Loucy (cell line): ENCODE data around the gene TMEM135.

Experiments used
- H2AFZ ChIP-seq: fragments of 200-600 bp; sonication (generic); 2 replicates; pipeline ENCODE4 v1.6.0; 2016; ENCODE audit warnings: antibody characterized with exemption, mild to moderate bottlenecking, low read length, moderate library complexity
- H3F3A ChIP-seq: fragments of 200-600 bp; 2 replicates; pipeline ENCODE4 v1.6.0; 2016; ENCODE audit warnings: antibody characterized with exemption, low read depth, mild to moderate bottlenecking
- H3K27me3 ChIP-seq: fragments of 200-600 bp; sonication (generic); 2 replicates; pipeline ENCODE4 v1.6.1; 2014; ENCODE audit warnings: low read length, mild to moderate bottlenecking; ENCODE audit not compliant: insufficient read depth, poor library complexity, severe bottlenecking
- H3K36me3 ChIP-seq: fragments of 200-600 bp; sonication (generic); 2 replicates; pipeline ENCODE4 v1.6.1; 2016; ENCODE audit warnings: low read length; ENCODE audit not compliant: insufficient read depth
- H3K4me1 ChIP-seq: fragments of 200-600 bp; sonication (generic); 2 replicates; pipeline ENCODE4 v1.5.1; 2014; ENCODE audit warnings: low read length, mild to moderate bottlenecking; ENCODE audit not compliant: insufficient read depth, poor library complexity, severe bottlenecking
- H3K4me2 ChIP-seq: fragments of 200-600 bp; sonication (generic); 2 replicates; pipeline ENCODE4 v1.6.0; 2014; ENCODE audit warnings: antibody characterized with exemption, low read length, low read depth, mild to moderate bottlenecking; ENCODE audit not compliant: poor library complexity, severe bottlenecking
- H3K4me3 ChIP-seq: fragments of 200-600 bp; sonication (generic); 2 replicates; pipeline ENCODE4 v1.5.1; 2014; ENCODE audit warnings: low read length, mild to moderate bottlenecking, mixed read lengths; ENCODE audit not compliant: poor library complexity, severe bottlenecking
- H3K79me2 ChIP-seq: fragments of 200-600 bp; sonication (generic); 2 replicates; pipeline ENCODE4 v1.6.1; 2014; ENCODE audit warnings: low read length; ENCODE audit not compliant: insufficient read depth
- H3K9ac ChIP-seq: fragments of 200-600 bp; sonication (generic); 2 replicates; pipeline ENCODE4 v1.6.0; 2014; ENCODE audit warnings: mild to moderate bottlenecking, low read depth, low read length, moderate library complexity; ENCODE audit not compliant: poor library complexity, severe bottlenecking
- H3K9me2 ChIP-seq: fragments of 200-600 bp; sonication (generic); replicated peaks from 2 replicates; pipeline ENCODE4 v1.6.1; 2016; ENCODE audit warnings: low read depth, low read length, mixed read lengths
- H3K9me3 ChIP-seq: fragments of 200-600 bp; sonication (generic); 2 replicates; pipeline ENCODE4 v1.6.1; 2014; ENCODE audit warnings: mild to moderate bottlenecking, antibody characterized with exemption, low read length, low read depth; ENCODE audit not compliant: insufficient read depth
- H4K20me1 ChIP-seq: fragments of 200-600 bp; sonication (generic); 2 replicates; pipeline ENCODE4 v1.6.0; 2014; ENCODE audit warnings: antibody characterized with exemption, low read length, mild to moderate bottlenecking; ENCODE audit not compliant: insufficient read depth, poor library complexity, severe bottlenecking
- CTCF ChIP-seq: fragments of 200-600 bp; sonication (generic); conservative IDR thresholded peaks from 2 replicates; pipeline ENCODE4 v1.5.1; 2014; ENCODE audit warnings: mild to moderate bottlenecking, antibody characterized with exemption, low read length
- EZH2phosphoT487 ChIP-seq: fragments of 200-600 bp; IDR thresholded peaks from 2 replicates; pipeline ENCODE4 v1.6.1; 2018; ENCODE audit warnings: antibody characterized with exemption, mild to moderate bottlenecking, moderate library complexity, borderline replicate concordance

TMEM135 gene

GRCh38 chr11:87320123-87320522 lies 282.4 kb downstream of the TMEM135 start:
- no peaks in the 10 kb centered on the region for H3K9me2 ChIP-seq
- no peaks in the 10 kb centered on the region for H3K79me2 ChIP-seq
- no peaks in the 10 kb centered on the region for H4K20me1 ChIP-seq
- H3K9me3 ChIP-seq, result no peaks in the 10 kb centered on the region
- no peaks in the 10 kb centered on the region for H3K36me3 ChIP-seq
- no peaks in the 10 kb centered on the region for H3K4me1 ChIP-seq
- no peak overlapping the region for H3K9ac ChIP-seq
- H2AFZ ChIP-seq, result no peak overlapping the region
- TF ChIP-seq EZH2phosphoT487 (no peak), CTCF (no peak)
- H3K4me3 ChIP-seq, result no peak overlapping the region
- H3K27me3 ChIP-seq, result no peaks in the 10 kb centered on the region
- no peak overlapping the region for H3K4me2 ChIP-seq
- no peaks in the 10 kb centered on the region for H3F3A ChIP-seq

- Histone ChIP-seq H2AFZ (no peak overlapping the region), H3K4me1 (no peaks in the 10 kb centered on the region), H3K79me2 (no peaks in the 10 kb centered on the region), H4K20me1 (no peaks in the 10 kb centered on the region), H3K9me2 (no peaks in the 10 kb centered on the region), H3K4me3 (no peak overlapping the region), H3F3A (no peaks in the 10 kb centered on the region), H3K36me3 (no peaks in the 10 kb centered on the region), H3K9ac (no peak overlapping the region), H3K27me3 (no peaks in the 10 kb centered on the region), H3K9me3 (no peaks in the 10 kb centered on the region), H3K4me2 (no peak overlapping the region)
- TF ChIP-seq CTCF, result no peak
- no peak for TF ChIP-seq EZH2phosphoT487
Measured at GRCh38 chr11:87322568-87322967, 284.8 kb downstream of the TMEM135 start.

DNA sequence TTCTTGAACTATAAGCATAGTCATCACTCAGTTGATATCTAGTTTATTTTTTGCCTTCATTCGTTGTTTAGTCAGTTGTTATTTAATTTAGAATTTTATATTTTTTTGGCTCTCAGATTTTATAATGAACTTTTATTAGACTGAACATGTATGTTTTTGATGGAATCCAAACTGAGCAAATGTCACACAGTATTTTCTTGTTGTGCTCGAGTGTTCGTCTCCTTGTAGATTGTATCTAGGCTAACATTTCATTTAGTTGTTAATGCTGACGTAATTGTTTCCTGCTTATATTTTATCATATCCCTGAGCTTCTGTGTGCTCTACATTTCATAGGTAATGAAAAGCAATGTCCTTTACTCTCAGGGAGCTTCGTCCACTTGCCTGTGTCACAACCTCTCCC lies 286.2 kb downstream of the TMEM135 start:
- no peaks in the 10 kb centered on the region for H3K36me3 ChIP-seq
- H3K4me1 ChIP-seq, result no peaks in the 10 kb centered on the region
- H3F3A ChIP-seq, result no peaks in the 10 kb centered on the region
- no peaks in the 10 kb centered on the region for H3K79me2 ChIP-seq
- H3K27me3 ChIP-seq, result no peaks in the 10 kb centered on the region
- TF ChIP-seq EZH2phosphoT487 (no peak), CTCF (no peak)
- H4K20me1 ChIP-seq, result no peaks in the 10 kb centered on the region
- H3K9ac ChIP-seq, result no peak overlapping the region
- no peaks in the 10 kb centered on the region for H3K9me2 ChIP-seq
- H3K4me2 ChIP-seq, result no peak overlapping the region
- no peak overlapping the region for H2AFZ ChIP-seq
- no peak overlapping the region for H3K4me3 ChIP-seq
- H3K9me3 ChIP-seq, result no peaks in the 10 kb centered on the region
